Transverse colon (tissue), 3 donors: ENCODE measurements around the gene PATE4.

Source experiments
- CTCF ChIP-seq, 5 experiments: fragments of 200-600 bp in 3 of 5; fragments of 450-650 bp in 2 of 5; sonication (generic) in 3 of 5; IDR thresholded peaks; 1 replicate in 2 of 5; 2 replicates in 3 of 5; pipeline ENCODE4 v1.5.1; 2016 to 2017; ENCODE audit warnings: antibody characterized with exemption in 5 of 5, inconsistent platforms in 3 of 5, mild to moderate bottlenecking in 2 of 5, moderate library complexity in 1 of 5
- EP300 ChIP-seq: sonication (generic); formaldehyde crosslinking; IDR thresholded peaks from one replicate; pipeline ENCODE4 v1.6.1; 2017; ENCODE audit warnings: antibody characterized with exemption, low read depth

DNA sequence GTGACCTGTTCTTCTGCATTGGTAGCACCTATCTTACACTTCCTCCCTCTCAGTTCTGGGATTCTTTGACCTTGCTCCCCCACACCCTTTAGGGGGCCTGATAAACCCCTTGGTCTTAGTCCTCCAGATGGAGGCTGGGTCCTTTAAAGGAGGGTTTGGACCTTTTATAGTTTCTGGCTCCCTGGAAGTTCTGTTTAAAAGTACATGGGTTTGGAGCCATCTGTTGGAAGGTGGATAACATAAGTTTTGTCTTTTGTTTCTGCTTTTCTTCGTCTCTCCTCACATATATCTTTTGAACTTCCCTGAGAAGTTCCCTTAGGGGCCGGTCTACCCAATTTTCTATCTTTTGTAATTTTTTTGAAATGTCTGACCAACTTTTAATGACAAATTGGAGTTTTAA, 36.4 kb downstream of the PATE4 start:
- no peak for TF ChIP-seq CTCF (IDR thresholded peaks at IDR 0.05)
- no peak for TF ChIP-seq EP300
